HepG2 (cell line): ENCODE measurements around the gene STK4. TPM values are rescaled to one million over a fixed set of nuclear protein-coding genes. Genes with fewer than 3 reads are reported as not detected.

Experiments
- ATAC-seq: fragments of 200-7000 bp; cut with Tn5 transposase; 3 replicates; pipeline ENCODE4 v1.9.1; 2020; ENCODE audit warnings: mild to moderate bottlenecking, moderate library complexity
- BruUV-seq: library from RNA; stranded (reverse); fragments of 400-500 nt; replicated peaks from 2 replicates; lab custom pipeline; 2021; lab: Mats Ljungman, UMichigan
- CTCF ChIA-PET: fragments of 300-600 bp; formaldehyde crosslinking; extraction: SDS; loops from one replicate; lab custom pipeline; 2021; ENCODE audit warnings: low total read pairs, inconsistent platforms, low intra/inter-chr PET ratio; lab: Yijun Ruan, JAX
- POLR2A ChIA-PET: fragments of 350-600 bp; sonication (Branson Sonifier 250); formaldehyde crosslinking; loops from one replicate; lab custom pipeline; 2020; ENCODE audit warnings: antibody characterized with exemption, inconsistent platforms; lab: Yijun Ruan, JAX
- DNase-seq: peaks from one replicate; pipeline ENCODE4 v3.0.0-alpha.2; 2015; ENCODE audit warnings: low spot score
- FAIRE-seq: peaks from 3 replicates; lab custom pipeline; 2011; peaks lifted over from hg19 to GRCh38; lab: Jason Lieb, UNC
- H2AFZ ChIP-seq: one replicate; pipeline ENCODE4 v1.6.1; 2011; ENCODE audit warnings: low read length, inconsistent platforms
- H3K27ac ChIP-seq: fragments of 300-600 bp; 3 replicates; pipeline ENCODE4 v1.8.0; 2011; ENCODE audit warnings: mixed run types, mild to moderate bottlenecking, mixed read lengths, low read length, inconsistent platforms; ENCODE audit not compliant: insufficient read depth; ENCODE audit errors: extremely low read length
- H3K27me3 ChIP-seq, 2 experiments: fragments of 200-600 bp in 1 of 2; 2 replicates in 1 of 2; 3 replicates in 1 of 2; pipeline versions ENCODE4 v1.6.0 to v1.8.0; 2011; ENCODE audit warnings: low read length in 2 of 2, mild to moderate bottlenecking in 2 of 2, moderate library complexity in 2 of 2, inconsistent platforms in 1 of 2; ENCODE audit not compliant: insufficient read depth in 2 of 2, control insufficient read depth in 1 of 2
- H3K36me3 ChIP-seq, 2 experiments: fragments of 200-600 bp in 1 of 2; replicated peaks in 1 of 2; 2 replicates in 1 of 2; 3 replicates in 1 of 2; pipeline versions ENCODE4 v1.5.1 to v1.8.0; 2011; ENCODE audit warnings: low read length in 2 of 2, inconsistent platforms in 1 of 2; ENCODE audit not compliant: insufficient read depth in 2 of 2, control insufficient read depth in 1 of 2
- H3K4me1 ChIP-seq: 2 replicates; pipeline ENCODE4 v1.5.1; 2012; ENCODE audit warnings: low read length, inconsistent platforms; ENCODE audit not compliant: insufficient read depth
- H3K4me2 ChIP-seq: 2 replicates; pipeline ENCODE4 v1.6.0; 2011; ENCODE audit warnings: low read depth, low read length, inconsistent platforms
- H3K4me3 ChIP-seq, 3 experiments: fragments of 200-600 bp in 1 of 3; sonication (generic), shearing (Covaris generic) in 1 of 3; replicated peaks in 1 of 3; 2 replicates each; pipeline ENCODE4 v1.5.1; 2011 to 2016; ENCODE audit warnings: low read length in 3 of 3, inconsistent platforms in 2 of 3, low read depth in 2 of 3, mild to moderate bottlenecking in 2 of 3, control low read depth in 1 of 3, mixed read lengths in 1 of 3; ENCODE audit not compliant: insufficient read depth in 1 of 3
- H3K79me2 ChIP-seq: one replicate; pipeline ENCODE4 v1.6.1; 2011; ENCODE audit warnings: low read length, inconsistent platforms; ENCODE audit not compliant: insufficient read depth
- H3K9ac ChIP-seq: 2 replicates; pipeline ENCODE4 v1.6.0; 2011; ENCODE audit warnings: mild to moderate bottlenecking, low read depth, low read length, inconsistent platforms; ENCODE audit not compliant: insufficient read depth
- H3K9me3 ChIP-seq: 2 replicates; pipeline ENCODE4 v1.5.1; 2012; ENCODE audit warnings: mild to moderate bottlenecking, low read length
- H4K20me1 ChIP-seq: 2 replicates; pipeline ENCODE4 v1.6.0; 2011; ENCODE audit warnings: inconsistent platforms, mild to moderate bottlenecking, low read length, moderate library complexity; ENCODE audit not compliant: insufficient read depth
- CBX1 ChIP-seq: IDR thresholded peaks from one replicate; pipeline ENCODE4 v1.6.1; 2016; ENCODE audit warnings: antibody characterized with exemption, low read depth
- CBX5 ChIP-seq: sonication (generic); formaldehyde crosslinking; IDR thresholded peaks from 2 replicates; pipeline ENCODE4 v1.4.0; 2020; ENCODE audit warnings: missing genetic modification reagents, borderline replicate concordance
- CCAR2 ChIP-seq: fragments of 200-400 bp; formaldehyde crosslinking; optimal IDR thresholded peaks from 2 replicates; pipeline ENCODE3; 2018; ENCODE audit warnings: low read depth, mild to moderate bottlenecking, low read length, moderate library complexity
- MAFK ChIP-seq, 2 experiments: IDR thresholded peaks in 1 of 2; conservative IDR thresholded peaks in 1 of 2; 2 replicates each; pipeline ENCODE4 v1.6.1; 2011; ENCODE audit warnings: improper control_type of control experiment in 2 of 2, low read length in 2 of 2
- PBX2 ChIP-seq: IDR thresholded peaks from 2 replicates; pipeline ENCODE4 v1.6.1; 2016; ENCODE audit warnings: control low read depth
- TCF7L2 ChIP-seq: IDR thresholded peaks from 2 replicates; pipeline ENCODE4 v1.6.1; 2011; ENCODE audit warnings: mild to moderate bottlenecking, low read depth, low read length, moderate library complexity
- ZNF205 ChIP-seq: IDR thresholded peaks from 2 replicates; pipeline ENCODE4 v1.6.1; 2018; ENCODE audit warnings: missing biosample characterization, missing genetic modification reagents
- ZNF777 ChIP-seq: sonication (generic); formaldehyde crosslinking; IDR thresholded peaks from 2 replicates; pipeline ENCODE4 v1.4.0; 2020; ENCODE audit warnings: missing genetic modification reagents
- ZNF780A ChIP-seq: sonication (generic); formaldehyde crosslinking; IDR thresholded peaks from 2 replicates; pipeline ENCODE4 v1.8.0; 2022; ENCODE audit warnings: mild to moderate bottlenecking, missing genetic modification reagents, moderate library complexity
- ZNF878 ChIP-seq: sonication (generic); formaldehyde crosslinking; IDR thresholded peaks from 2 replicates; pipeline ENCODE4 v1.8.1; 2023; ENCODE audit warnings: mild to moderate bottlenecking, missing genetic modification reagents, moderate library complexity
- ZNF883 ChIP-seq: sonication (generic); formaldehyde crosslinking; IDR thresholded peaks from 2 replicates; pipeline ENCODE4 v1.5.1; 2020; ENCODE audit warnings: mild to moderate bottlenecking, missing genetic modification reagents; ENCODE audit errors: not compliant biosample characterization
- in situ Hi-C: cut with HindIII; loops from 2 replicates; pipeline ENCODE4 v1.10.0; 2017; ENCODE audit warnings: low pct_unique_long_range_greater_than_20kb; ENCODE audit not compliant: extremely low pct_ligation_motif_present
- intact Hi-C: fragments of 100-400 bp; cut with micrococcal nuclease; formaldehyde crosslinking; loops from one replicate; pipeline ENCODE4 v1.10.0; 2022; ENCODE audit not compliant: unreplicated experiment
- polyA plus RNA-seq, 8 experiments: library from polyadenylated mRNA; depleted of rRNA in 3 of 8; stranded (reverse) in 7 of 8; unstranded in 1 of 8; fragments of >200 nt; fragmentation: Illumina TruSeq in 4 of 8; extraction: Trizol in 4 of 8; gene quantifications; 2 replicates each; pipeline versions ENCODE4 v1.2.1 to v1.2.3, GENCODE V29; 2011 to 2016; ENCODE audit warnings: low read depth in 4 of 8, missing spikeins in 1 of 8, mixed read lengths in 1 of 8; ENCODE audit not compliant: insufficient read depth in 1 of 8
- total RNA-seq, 5 experiments: library from RNA; depleted of rRNA; stranded (reverse); fragments of >200 nt; fragmentation: Illumina TruSeq; extraction: Trizol; gene quantifications; 2 replicates each; pipeline ENCODE4 v1.2.3, GENCODE V29; 2016; ENCODE audit warnings: low read depth in 1 of 5
- TF ChIP-seq, protein P1 (sequence below): IDR thresholded peaks from 2 replicates; pipeline ENCODE4 v1.6.1; 2016; ENCODE audit warnings: missing biosample characterization, missing genetic modification reagents, low read depth
- TF ChIP-seq, protein P2 (sequence below): sonication (generic); formaldehyde crosslinking; IDR thresholded peaks from 2 replicates; pipeline ENCODE4 v1.8.0; 2022; ENCODE audit warnings: mild to moderate bottlenecking, missing genetic modification reagents
- TF ChIP-seq, protein P3 (sequence below): sonication (generic); formaldehyde crosslinking; IDR thresholded peaks from 2 replicates; pipeline ENCODE4 v1.8.1; 2023; ENCODE audit warnings: mild to moderate bottlenecking, missing genetic modification reagents
- TF ChIP-seq, protein P4 (sequence below): sonication (generic); formaldehyde crosslinking; IDR thresholded peaks from 2 replicates; pipeline ENCODE4 v1.8.0; 2022; ENCODE audit warnings: mild to moderate bottlenecking, missing genetic modification reagents, moderate library complexity

STK4 gene
- total and polyA plus RNA-seq, 2 of the 13 experiments (the other 11 are each of a cell fraction or from before 2014, with no cell fraction given) = 25.6 to 38.3 TPM

GRCh38 chr20:45112754-45113153 lies 146.4 kb downstream of the STK4 start:
- no peaks in the 10 kb centered on the region for H3K79me2 ChIP-seq
- no peaks in the 10 kb centered on the region for H4K20me1 ChIP-seq
- TF ChIP-seq, protein P1, sequence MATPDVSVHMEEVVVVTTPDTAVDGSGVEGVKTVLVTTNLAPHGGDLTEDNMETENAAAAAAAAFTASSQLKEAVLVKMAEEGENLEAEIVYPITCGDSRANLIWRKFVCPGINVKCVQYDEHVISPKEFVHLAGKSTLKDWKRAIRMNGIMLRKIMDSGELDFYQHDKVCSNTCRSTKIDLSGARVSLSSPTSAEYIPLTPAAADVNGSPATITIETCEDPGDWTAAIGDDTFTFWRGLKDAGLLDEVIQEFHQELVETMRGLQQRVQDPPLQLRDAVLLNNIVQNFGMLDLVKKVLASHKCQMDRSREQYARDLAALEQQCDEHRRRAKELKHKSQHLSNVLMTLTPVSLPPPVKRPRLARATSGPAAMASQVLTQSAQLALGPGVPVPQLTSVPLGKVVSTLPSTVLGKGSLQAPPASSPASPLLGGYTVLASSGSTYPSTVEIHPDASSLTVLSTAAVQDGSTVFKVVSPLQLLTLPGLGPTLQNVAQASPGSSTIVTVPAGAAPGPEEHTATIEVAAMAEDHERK (CRISPR knock-in tag) = no peak
- no peak for TF ChIP-seq CBX5 (CRISPR knock-in tag)
- no peak for TF ChIP-seq ZNF883 (CRISPR knock-in tag)
- no peak for TF ChIP-seq ZNF777
- TF ChIP-seq CCAR2 = no peak
- TF ChIP-seq, protein P2, sequence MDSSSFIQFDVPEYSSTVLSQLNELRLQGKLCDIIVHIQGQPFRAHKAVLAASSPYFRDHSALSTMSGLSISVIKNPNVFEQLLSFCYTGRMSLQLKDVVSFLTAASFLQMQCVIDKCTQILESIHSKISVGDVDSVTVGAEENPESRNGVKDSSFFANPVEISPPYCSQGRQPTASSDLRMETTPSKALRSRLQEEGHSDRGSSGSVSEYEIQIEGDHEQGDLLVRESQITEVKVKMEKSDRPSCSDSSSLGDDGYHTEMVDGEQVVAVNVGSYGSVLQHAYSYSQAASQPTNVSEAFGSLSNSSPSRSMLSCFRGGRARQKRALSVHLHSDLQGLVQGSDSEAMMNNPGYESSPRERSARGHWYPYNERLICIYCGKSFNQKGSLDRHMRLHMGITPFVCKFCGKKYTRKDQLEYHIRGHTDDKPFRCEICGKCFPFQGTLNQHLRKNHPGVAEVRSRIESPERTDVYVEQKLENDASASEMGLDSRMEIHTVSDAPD (CRISPR knock-in tag) = no peak
- no peak for TF ChIP-seq ZNF780A
- TF ChIP-seq, protein P3, sequence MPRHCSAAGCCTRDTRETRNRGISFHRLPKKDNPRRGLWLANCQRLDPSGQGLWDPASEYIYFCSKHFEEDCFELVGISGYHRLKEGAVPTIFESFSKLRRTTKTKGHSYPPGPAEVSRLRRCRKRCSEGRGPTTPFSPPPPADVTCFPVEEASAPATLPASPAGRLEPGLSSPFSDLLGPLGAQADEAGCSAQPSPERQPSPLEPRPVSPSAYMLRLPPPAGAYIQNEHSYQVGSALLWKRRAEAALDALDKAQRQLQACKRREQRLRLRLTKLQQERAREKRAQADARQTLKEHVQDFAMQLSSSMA = no peak
- no peak for TF ChIP-seq TCF7L2
- no peak for TF ChIP-seq ZNF205 (CRISPR knock-in tag)
- TF ChIP-seq PBX2 (CRISPR knock-in tag) = no peak
- TF ChIP-seq, protein P4, sequence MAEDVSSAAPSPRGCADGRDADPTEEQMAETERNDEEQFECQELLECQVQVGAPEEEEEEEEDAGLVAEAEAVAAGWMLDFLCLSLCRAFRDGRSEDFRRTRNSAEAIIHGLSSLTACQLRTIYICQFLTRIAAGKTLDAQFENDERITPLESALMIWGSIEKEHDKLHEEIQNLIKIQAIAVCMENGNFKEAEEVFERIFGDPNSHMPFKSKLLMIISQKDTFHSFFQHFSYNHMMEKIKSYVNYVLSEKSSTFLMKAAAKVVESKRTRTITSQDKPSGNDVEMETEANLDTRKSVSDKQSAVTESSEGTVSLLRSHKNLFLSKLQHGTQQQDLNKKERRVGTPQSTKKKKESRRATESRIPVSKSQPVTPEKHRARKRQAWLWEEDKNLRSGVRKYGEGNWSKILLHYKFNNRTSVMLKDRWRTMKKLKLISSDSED (CRISPR knock-in tag) = no peak
- TF ChIP-seq MAFK (conservative IDR thresholded peaks at IDR 0.05 in 1 of 2, IDR thresholded peaks at IDR 0.05 in 1 of 2; ENCODE audit: low read length in 2 of 2) = no peak
- no peak for TF ChIP-seq ZNF878
- no peak for TF ChIP-seq CBX1
- FAIRE-seq (no peak), ATAC-seq (no peak), DNase-seq (no peak)
- CTCF ChIA-PET = interaction anchor here (2.0 to 2.1 kb wide), 2 partner anchors 68 to 101 kb away, joined by 8 to 20 read pairs; no protein-coding TSS in a partner anchor
- H3K9ac ChIP-seq = no peak overlapping the region
- BruUV-seq = no TSS peak
- H3K27me3 ChIP-seq = peaks cover 10 to 35% of the 10 kb centered on the region in 2 experiments; a peak in 2 of 5 replicates
- H3K4me3 ChIP-seq = no peak overlapping the region
- intact Hi-C loops = loop anchor here (5.0 kb wide), 1 partner anchor 100 kb away; no protein-coding TSS in a partner anchor
- peaks cover 10% of the 10 kb centered on the region for H3K4me1 ChIP-seq
- no peaks in the 10 kb centered on the region for H3K36me3 ChIP-seq
- POLR2A ChIA-PET = no interaction called here
- no peak overlapping the region for H3K4me2 ChIP-seq
- H2AFZ ChIP-seq = no peak overlapping the region
- no peaks in the 10 kb centered on the region for H3K9me3 ChIP-seq
- in situ Hi-C loops = no loop called here
- no peak overlapping the region for H3K27ac ChIP-seq
